IgD-negative memory B cell (primary cell): ENCODE results near the gene PRTFDC1. TPM values are rescaled to one million over a fixed set of nuclear protein-coding genes. Genes with fewer than 3 reads are reported as not detected.

Source experiments
- H3K27ac Mint-ChIP-seq, 3 donors: one replicate each; pipeline ENCODE4 v1.8.0; 2020 to 2022; ENCODE audit warnings: mild to moderate bottlenecking in 3 of 3, mixed read lengths in 3 of 3, moderate library complexity in 1 of 3
- H3K27me3 Mint-ChIP-seq: one replicate; pipeline ENCODE4 v1.8.0; 2021; ENCODE audit warnings: mixed read lengths
- H3K36me3 Mint-ChIP-seq: one replicate; pipeline ENCODE4 v1.8.0; 2020; ENCODE audit warnings: mild to moderate bottlenecking, mixed read lengths
- H3K4me1 Mint-ChIP-seq, 3 donors: one replicate each; pipeline ENCODE4 v1.8.0; 2020 to 2022; ENCODE audit warnings: mixed read lengths in 3 of 3, mild to moderate bottlenecking in 1 of 3
- H3K4me3 Mint-ChIP-seq, 4 donors: one replicate each; pipeline ENCODE4 v1.8.0; 2020 to 2022; ENCODE audit warnings: mild to moderate bottlenecking in 4 of 4, mixed read lengths in 4 of 4, moderate library complexity in 3 of 4
- H3K9me3 Mint-ChIP-seq, 3 donors: one replicate each; pipeline ENCODE4 v1.8.0; 2020 to 2021; ENCODE audit warnings: mixed read lengths in 3 of 3, mild to moderate bottlenecking in 1 of 3
- polyA plus RNA-seq: library from polyadenylated mRNA; unstranded; fragments of 300-500 nt; fragmentation: Illumina TruSeq; gene quantifications from one replicate; pipeline ENCODE4 v1.2.3, GENCODE V29; 2021

PRTFDC1 gene
- polyA plus RNA-seq, 1 donor from 2014 or later: not detected

GRCh38 chr10:24952707-24953645, 570 bp upstream of the PRTFDC1 start:
- H3K36me3 Mint-ChIP-seq: no peaks in the 10 kb centered on the region
- peak overlapping the region in 1 of 3 donors; percentile 86 for H3K27ac Mint-ChIP-seq
- H3K9me3 Mint-ChIP-seq: no peaks in the 10 kb centered on the region
- peak overlapping the region; percentile 84 to 90 (median 86) for H3K4me3 Mint-ChIP-seq
- no peaks in the 10 kb centered on the region for H3K27me3 Mint-ChIP-seq
- peaks cover 0 to 13% (median 4%) of the 10 kb centered on the region in 3 donors for H3K4me1 Mint-ChIP-seq

- Mint-ChIP-seq H3K27ac (peak overlapping the region in 1 of 3 donors; percentile 86), H3K4me3 (peak overlapping the region; percentile 71 to 92 (median 86)), H3K27me3 (no peaks in the 10 kb centered on the region), H3K4me1 (peaks cover 2 to 16% (median 7%) of the 10 kb centered on the region in 3 donors), H3K36me3 (no peaks in the 10 kb centered on the region), H3K9me3 (no peaks in the 10 kb centered on the region)
Measured at GRCh38 chr10:24951201-24952142, 934 bp downstream of the PRTFDC1 start.

- Mint-ChIP-seq H3K4me3 (peak overlapping the region in 1 of 4 donors; percentile 71), H3K27ac (no peak overlapping the region), H3K27me3 (no peaks in the 10 kb centered on the region), H3K4me1 (peaks cover 2 to 16% (median 7%) of the 10 kb centered on the region in 3 donors), H3K9me3 (no peaks in the 10 kb centered on the region), H3K36me3 (no peaks in the 10 kb centered on the region)
Measured at GRCh38 chr10:24950439-24950838, 2.0 kb downstream of the PRTFDC1 start.

GRCh38 chr10:24949616-24950015, 2.8 kb downstream of the PRTFDC1 start:
- H3K9me3 Mint-ChIP-seq: no peaks in the 10 kb centered on the region
- H3K27ac Mint-ChIP-seq: no peak overlapping the region
- peak overlapping the region in 1 of 4 donors; percentile 48 for H3K4me3 Mint-ChIP-seq
- H3K36me3 Mint-ChIP-seq: no peaks in the 10 kb centered on the region
- H3K27me3 Mint-ChIP-seq: no peaks in the 10 kb centered on the region
- H3K4me1 Mint-ChIP-seq: peaks cover 4 to 16% (median 7%) of the 10 kb centered on the region in 3 donors

- Mint-ChIP-seq H3K9me3 (no peaks in the 10 kb centered on the region), H3K27me3 (no peaks in the 10 kb centered on the region), H3K4me1 (peaks cover 4 to 16% (median 4%) of the 10 kb centered on the region in 3 donors), H3K4me3 (no peak overlapping the region), H3K36me3 (no peaks in the 10 kb centered on the region), H3K27ac (no peak overlapping the region)
Measured at GRCh38 chr10:24947304-24948097, 4.9 kb downstream of the PRTFDC1 start.

GRCh38 chr10:24944512-24945255, 7.7 kb downstream of the PRTFDC1 start:
- H3K36me3 Mint-ChIP-seq: no peaks in the 10 kb centered on the region
- H3K27me3 Mint-ChIP-seq: no peaks in the 10 kb centered on the region
- H3K4me1 Mint-ChIP-seq: peaks cover 3 to 10% (median 4%) of the 10 kb centered on the region in 3 donors
- H3K4me3 Mint-ChIP-seq: peak overlapping the region in 1 of 4 donors; percentile 10
- H3K9me3 Mint-ChIP-seq: no peaks in the 10 kb centered on the region
- H3K27ac Mint-ChIP-seq: no peak overlapping the region

GRCh38 chr10:24938525-24938924, 13.9 kb downstream of the PRTFDC1 start:
- Mint-ChIP-seq H3K36me3 (peaks cover 2% of the 10 kb centered on the region), H3K4me1 (no peaks in the 10 kb centered on the region), H3K9me3 (no peaks in the 10 kb centered on the region), H3K27ac (no peak overlapping the region), H3K27me3 (no peaks in the 10 kb centered on the region), H3K4me3 (no peak overlapping the region)

- Mint-ChIP-seq H3K4me1 (no peaks in the 10 kb centered on the region), H3K9me3 (no peaks in the 10 kb centered on the region), H3K27me3 (no peaks in the 10 kb centered on the region), H3K36me3 (peaks cover 2% of the 10 kb centered on the region), H3K4me3 (no peak overlapping the region), H3K27ac (no peak overlapping the region)
Measured at GRCh38 chr10:24938076-24938475, 14.3 kb downstream of the PRTFDC1 start.

- Mint-ChIP-seq H3K4me1 (peaks cover 0 to 1% (median under 1%) of the 10 kb centered on the region in 3 donors), H3K36me3 (peaks cover 2% of the 10 kb centered on the region), H3K9me3 (no peaks in the 10 kb centered on the region), H3K27me3 (no peaks in the 10 kb centered on the region), H3K27ac (peak overlapping the region in 1 of 3 donors; percentile 3), H3K4me3 (no peak overlapping the region)
Measured at GRCh38 chr10:24935504-24936292, 16.7 kb downstream of the PRTFDC1 start.

- H3K36me3 Mint-ChIP-seq: peaks cover 2% of the 10 kb centered on the region
- H3K4me3 Mint-ChIP-seq: no peak overlapping the region
- H3K27ac Mint-ChIP-seq: no peak overlapping the region
- no peaks in the 10 kb centered on the region for H3K27me3 Mint-ChIP-seq
- H3K9me3 Mint-ChIP-seq: no peaks in the 10 kb centered on the region
- H3K4me1 Mint-ChIP-seq: peaks cover 15 to 17% (median 16%) of the 10 kb centered on the region in 3 donors
Measured at GRCh38 chr10:24931236-24931635, 21.2 kb downstream of the PRTFDC1 start.

- Mint-ChIP-seq H3K4me3 (peak overlapping the region in 1 of 4 donors; percentile 42), H3K9me3 (no peaks in the 10 kb centered on the region), H3K27me3 (no peaks in the 10 kb centered on the region), H3K27ac (no peak overlapping the region), H3K36me3 (peaks cover 2% of the 10 kb centered on the region), H3K4me1 (peaks cover 15 to 17% (median 16%) of the 10 kb centered on the region in 3 donors)
Measured at GRCh38 chr10:24930427-24930826, 22.0 kb downstream of the PRTFDC1 start.

- Mint-ChIP-seq H3K9me3 (no peaks in the 10 kb centered on the region), H3K27me3 (no peaks in the 10 kb centered on the region), H3K4me1 (peaks cover 15 to 17% (median 16%) of the 10 kb centered on the region in 3 donors), H3K4me3 (peak overlapping the region in 1 of 4 donors; percentile 42), H3K27ac (no peak overlapping the region), H3K36me3 (no peaks in the 10 kb centered on the region)
Measured at GRCh38 chr10:24929904-24930303, 22.5 kb downstream of the PRTFDC1 start.

GRCh38 chr10:24929056-24929544, 23.3 kb downstream of the PRTFDC1 start:
- Mint-ChIP-seq H3K4me3 (peak overlapping the region in 2 of 4 donors; percentile 42 to 53), H3K27ac (no peak overlapping the region), H3K9me3 (peaks cover 0 to 6% (median 4%) of the 10 kb centered on the region in 3 donors), H3K36me3 (no peaks in the 10 kb centered on the region), H3K4me1 (peaks cover 15 to 17% (median 16%) of the 10 kb centered on the region in 3 donors), H3K27me3 (no peaks in the 10 kb centered on the region)
